H1 (cell line): ENCODE results near the gene CHD6. TPM values are rescaled to one million over a fixed set of nuclear protein-coding genes. Genes with fewer than 3 reads are reported as not detected.

Experiments used
- CTCF ChIA-PET: fragments of 300-600 bp; sonication (Branson Sonifier 250); formaldehyde crosslinking; loops from one replicate; lab custom pipeline; 2021; ENCODE audit not compliant: partially characterized antibody; lab: Charles Lee
- POLR2A ChIA-PET: fragments of 300-600 bp; sonication (Branson Sonifier 250); formaldehyde crosslinking; loops from one replicate; lab custom pipeline; 2021; ENCODE audit warnings: inconsistent platforms; ENCODE audit not compliant: partially characterized antibody; lab: Charles Lee
- DNase-seq, 2 experiments: peaks; one replicate each; pipeline versions ENCODE4 v3.0.0 to v3.0.0-alpha.2; 2010 to 2022; ENCODE audit warnings: low spot score in 2 of 2, low read depth in 1 of 2, mixed read lengths in 1 of 2
- FAIRE-seq: peaks from 2 replicates; lab custom pipeline; 2011; peaks lifted over from hg19 to GRCh38; lab: Jason Lieb, UNC
- H2AFZ ChIP-seq: 2 replicates; pipeline ENCODE4 v1.8.1; 2012; ENCODE audit warnings: low read length, inconsistent platforms
- H2AK5ac ChIP-seq: 2 replicates; pipeline ENCODE4 v1.6.1; 2013; ENCODE audit warnings: low read depth, low read length
- H2BK120ac ChIP-seq: replicated peaks from 2 replicates; pipeline ENCODE3; 2013; ENCODE audit warnings: low read depth, low read length, inconsistent platforms
- H2BK12ac ChIP-seq: 2 replicates; pipeline ENCODE4 v1.6.1; 2013; ENCODE audit warnings: low read depth, low read length
- H2BK15ac ChIP-seq: 2 replicates; pipeline ENCODE4 v1.6.1; 2013; ENCODE audit warnings: low read length
- H2BK20ac ChIP-seq: 2 replicates; pipeline ENCODE4 v1.6.1; 2013; ENCODE audit warnings: low read length
- H2BK5ac ChIP-seq: 2 replicates; pipeline ENCODE4 v1.6.1; 2013; ENCODE audit warnings: low read depth, low read length
- H3K14ac ChIP-seq: 2 replicates; pipeline ENCODE4 v1.6.1; 2013; ENCODE audit warnings: inconsistent platforms; ENCODE audit not compliant: insufficient read length
- H3K18ac ChIP-seq: 2 replicates; pipeline ENCODE4 v1.6.1; 2013; ENCODE audit warnings: low read length; ENCODE audit errors: extremely low read depth
- H3K23ac ChIP-seq: 2 replicates; pipeline ENCODE4 v1.6.1; 2013; ENCODE audit warnings: inconsistent platforms; ENCODE audit not compliant: insufficient read length
- H3K23me2 ChIP-seq: 2 replicates; pipeline ENCODE4 v1.6.1; 2013; ENCODE audit warnings: low read depth, low read length
- H3K27ac ChIP-seq: 2 replicates; pipeline ENCODE4 v1.6.1; 2011; ENCODE audit warnings: low read depth, low read length, inconsistent platforms
- H3K27me3 ChIP-seq, 4 experiments: replicated peaks in 1 of 4; 1 replicate in 1 of 4; 2 replicates in 3 of 4; pipeline versions ENCODE4 v1.6.1 to v1.8.1; 2011 to 2013; ENCODE audit warnings: low read length in 3 of 4, mild to moderate bottlenecking in 3 of 4, inconsistent platforms in 2 of 4, mixed read lengths in 2 of 4, moderate library complexity in 1 of 4; ENCODE audit not compliant: control insufficient read depth in 3 of 4, insufficient read depth in 3 of 4; ENCODE audit errors: extremely low read depth in 1 of 4
- H3K36me3 ChIP-seq, 4 experiments: 2 replicates each; pipeline versions ENCODE4 v1.6.1 to v1.8.1; 2011 to 2013; ENCODE audit warnings: mild to moderate bottlenecking in 4 of 4, low read length in 3 of 4, moderate library complexity in 2 of 4, control low read depth in 1 of 4, inconsistent platforms in 1 of 4; ENCODE audit not compliant: insufficient read depth in 4 of 4, control insufficient read depth in 2 of 4
- H3K4ac ChIP-seq: replicated peaks from 2 replicates; pipeline ENCODE3; 2013; ENCODE audit warnings: low read length, low read depth, mixed read lengths, inconsistent platforms; ENCODE audit not compliant: insufficient read length
- H3K4me1 ChIP-seq, 4 experiments: replicated peaks in 1 of 4; 1 replicate in 1 of 4; 2 replicates in 3 of 4; pipeline versions ENCODE4 v1.6.1 to v1.8.1; 2011 to 2013; ENCODE audit warnings: low read length in 3 of 4, inconsistent platforms in 2 of 4, mixed read lengths in 1 of 4; ENCODE audit not compliant: insufficient read depth in 4 of 4, control insufficient read depth in 3 of 4
- H3K4me2 ChIP-seq, 2 experiments: 2 replicates each; pipeline versions ENCODE4 v1.6.1 to v1.8.1; 2011 to 2013; ENCODE audit warnings: low read depth in 2 of 2, low read length in 2 of 2, control low read depth in 1 of 2, inconsistent platforms in 1 of 2, mild to moderate bottlenecking in 1 of 2; ENCODE audit not compliant: insufficient read depth in 1 of 2
- H3K4me3 ChIP-seq, 4 experiments: fragments of 200-600, 300-600 bp in 1 of 4; sonication (generic), shearing (Covaris generic), sonication (Bioruptor Twin) in 1 of 4; 2 replicates each; pipeline versions ENCODE4 v1.5.1 to v1.8.1; 2011 to 2016; ENCODE audit warnings: low read length in 4 of 4, low read depth in 3 of 4, control low read depth in 2 of 4, inconsistent platforms in 2 of 4, mild to moderate bottlenecking in 2 of 4, mixed read lengths in 1 of 4, moderate library complexity in 1 of 4; ENCODE audit not compliant: insufficient read depth in 2 of 4; ENCODE audit errors: extremely low read depth in 1 of 4
- H3K56ac ChIP-seq: replicated peaks from 2 replicates; pipeline ENCODE3; 2013; ENCODE audit warnings: low read depth, mild to moderate bottlenecking, mixed read lengths, low read length, inconsistent platforms; ENCODE audit not compliant: insufficient read length
- H3K79me1 ChIP-seq: 2 replicates; pipeline ENCODE4 v1.6.1; 2013; ENCODE audit warnings: low read depth, low read length, control low read depth
- H3K79me2 ChIP-seq, 2 experiments: 2 replicates each; pipeline versions ENCODE4 v1.6.1 to v1.8.1; 2012 to 2013; ENCODE audit warnings: low read length in 2 of 2, mild to moderate bottlenecking in 2 of 2, inconsistent platforms in 1 of 2; ENCODE audit not compliant: insufficient read depth in 2 of 2, control insufficient read depth in 1 of 2
- H3K9ac ChIP-seq, 4 experiments: replicated peaks in 1 of 4; 1 replicate in 1 of 4; 2 replicates in 3 of 4; pipeline versions ENCODE4 v1.6.1 to v1.8.1; 2011 to 2013; ENCODE audit warnings: low read depth in 3 of 4, low read length in 3 of 4, control low read depth in 2 of 4, mild to moderate bottlenecking in 2 of 4, moderate library complexity in 2 of 4, inconsistent platforms in 1 of 4; ENCODE audit errors: extremely low read depth in 1 of 4
- H3K9me3 ChIP-seq, 2 experiments: 2 replicates each; pipeline versions ENCODE4 v1.6.1 to v1.8.1; 2012 to 2013; ENCODE audit warnings: mild to moderate bottlenecking in 2 of 2, moderate library complexity in 2 of 2, control low read depth in 1 of 2, inconsistent platforms in 1 of 2, low read depth in 1 of 2, low read length in 1 of 2, mixed read lengths in 1 of 2; ENCODE audit not compliant: insufficient read depth in 2 of 2
- H4K20me1 ChIP-seq, 2 experiments: replicated peaks in 1 of 2; 2 replicates each; pipeline versions ENCODE3 to v1.8.1; 2011 to 2013; ENCODE audit warnings: inconsistent platforms in 2 of 2, low read length in 2 of 2, mild to moderate bottlenecking in 1 of 2; ENCODE audit not compliant: insufficient read depth in 2 of 2, control insufficient read depth in 1 of 2
- H4K5ac ChIP-seq: 2 replicates; pipeline ENCODE4 v1.6.1; 2013; ENCODE audit warnings: low read length, low read depth, mixed read lengths, inconsistent platforms; ENCODE audit not compliant: insufficient read length
- H4K8ac ChIP-seq: 2 replicates; pipeline ENCODE4 v1.8.0; 2013; ENCODE audit warnings: mild to moderate bottlenecking, moderate library complexity, low read length, inconsistent platforms; ENCODE audit not compliant: insufficient read depth; ENCODE audit errors: extremely low read depth
- H4K91ac ChIP-seq: replicated peaks from 2 replicates; pipeline ENCODE3; 2013; ENCODE audit warnings: low read length, mixed read lengths, inconsistent platforms; ENCODE audit not compliant: insufficient read length
- ASH2L ChIP-seq: fragments of 200-600, 300-600 bp; sonication (generic); IDR thresholded peaks from one replicate; pipeline ENCODE4 v1.7.1; 2017; ENCODE audit warnings: low read length
- CBX8 ChIP-seq: fragments of 300-800, 300-1000 bp; sonication (generic); IDR thresholded peaks from 2 replicates; pipeline ENCODE4 v1.7.1; 2016; ENCODE audit warnings: low read depth, low read length, borderline replicate concordance
- CTBP2 ChIP-seq: IDR thresholded peaks from 2 replicates; pipeline ENCODE4 v1.7.0; 2011; ENCODE audit warnings: borderline replicate concordance, mild to moderate bottlenecking, moderate library complexity, mixed read lengths, low read length; ENCODE audit not compliant: insufficient read depth, insufficient read length
- EP300 ChIP-seq, 2 experiments: IDR thresholded peaks; 1 replicate in 1 of 2; 2 replicates in 1 of 2; pipeline ENCODE4 v1.6.1; 2011 to 2012; ENCODE audit warnings: low read depth in 2 of 2, low read length in 2 of 2, mild to moderate bottlenecking in 2 of 2, borderline replicate concordance in 1 of 2, inconsistent platforms in 1 of 2, moderate library complexity in 1 of 2
- GABPA ChIP-seq: IDR thresholded peaks from 2 replicates; pipeline ENCODE4 v1.6.1; 2011; ENCODE audit warnings: mild to moderate bottlenecking, low read length, moderate library complexity, borderline replicate concordance; ENCODE audit not compliant: insufficient read depth
- SIRT6 ChIP-seq: IDR thresholded peaks from one replicate; pipeline ENCODE4 v1.7.1; 2012; ENCODE audit warnings: low read length, inconsistent platforms
- SP4 ChIP-seq: IDR thresholded peaks from 2 replicates; pipeline ENCODE4 v1.6.1; 2012; ENCODE audit warnings: low read length, inconsistent platforms
- TAF1 ChIP-seq: IDR thresholded peaks from 2 replicates; pipeline ENCODE4 v1.6.1; 2011; ENCODE audit warnings: mild to moderate bottlenecking, low read depth, low read length
- WGBS, 2 experiments: shearing (Covaris generic) in 1 of 2; methylation state at CpG; one replicate each; pipeline versions ENCODE4 v1.1.6 to v1.1.7; 2013 to 2015; ENCODE audit warnings: low lambda C conversion rate in 2 of 2, mixed read lengths in 2 of 2, inconsistent platforms in 1 of 2, low coverage in 1 of 2, missing lambda C conversion rate in 1 of 2; ENCODE audit not compliant: insufficient replicate concordance in 2 of 2, insufficient coverage in 1 of 2, insufficient read length in 1 of 2; ENCODE audit errors: extremely low coverage in 1 of 2, missing lambda C conversion rate in 1 of 2; 5-methylcytosine and 5-hydroxymethylcytosine counted together
- polyA plus RNA-seq, 7 experiments: library from polyadenylated mRNA; depleted of rRNA in 3 of 7; stranded (reverse) in 5 of 7; unstranded in 2 of 7; fragments of >200 nt in 5 of 7; fragments of 200-250 nt in 2 of 7; gene quantifications; 1 replicate in 5 of 7; 2 replicates in 1 of 7; 4 replicates in 1 of 7; pipeline versions ENCODE4 v1.2.1 to v1.2.3, GENCODE V29; 2011 to 2013; ENCODE audit warnings: missing spikeins in 2 of 7, mixed read lengths in 2 of 7
- total RNA-seq: library from RNA; stranded (reverse); fragmentation: NEBNext Ultra II Directional; extraction: Animal tissue kit (Norgen Biotek cat#: 25700); gene quantifications from 2 replicates; pipeline ENCODE4 v1.2.1, GENCODE V29; 2021
- TF ChIP-seq, protein P1 (sequence below), 3 experiments: IDR thresholded peaks; 1 replicate in 2 of 3; 2 replicates in 1 of 3; pipeline versions ENCODE4 v1.5.1 to v1.6.1; 2011; ENCODE audit warnings: low read length in 3 of 3, mild to moderate bottlenecking in 3 of 3, inconsistent platforms in 2 of 3, low read depth in 1 of 3, moderate library complexity in 1 of 3; ENCODE audit not compliant: insufficient read depth in 1 of 3; ENCODE audit errors: control extremely low read depth in 1 of 3
- TF ChIP-seq, protein P2 (sequence below): IDR thresholded peaks from 2 replicates; pipeline ENCODE4 v1.6.1; 2012; ENCODE audit warnings: inconsistent platforms

Gene CHD6
- total and polyA plus RNA-seq, 2 of the 8 experiments (the other 6 are each of a cell fraction or from before 2014, with no cell fraction given), result 11.1 to 62.9 TPM

DNA sequence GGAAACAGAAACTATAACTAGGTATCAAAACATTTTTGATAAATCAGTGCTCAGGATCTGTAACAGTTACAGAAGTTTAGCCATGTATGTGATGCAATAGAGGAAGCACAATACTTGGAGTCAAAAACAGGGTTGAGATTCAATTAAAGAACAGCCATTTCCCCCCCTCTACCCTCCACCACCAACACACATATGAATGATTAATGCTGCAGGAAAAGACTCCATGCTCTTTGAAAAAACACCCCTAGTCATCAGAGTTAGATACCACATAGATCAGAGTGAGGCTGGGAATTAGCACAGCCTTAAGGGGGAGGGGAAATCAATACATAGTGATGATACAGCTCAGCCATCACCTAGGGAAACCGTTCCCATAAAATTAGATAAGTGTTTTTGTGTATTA lies 142.7 kb downstream of the CHD6 start:
- Histone ChIP-seq H3K79me2 (no peaks in the 10 kb centered on the region), H2AK5ac (no peak overlapping the region), H3K36me3 (peaks cover 1 to 33% (median 7%) of the 10 kb centered on the region in 4 experiments; a peak in 6 of 8 replicates), H3K9ac (no peak overlapping the region), H3K56ac (no peak overlapping the region), H4K8ac (no peak overlapping the region), H3K27me3 (no peaks in the 10 kb centered on the region), H2BK20ac (no peak overlapping the region), H3K23ac (no peak overlapping the region), H3K27ac (no peak overlapping the region), H4K20me1 (peaks cover 0 to 2% of the 10 kb centered on the region in 2 experiments), H2BK15ac (no peak overlapping the region), H3K4ac (no peak overlapping the region), H2BK5ac (no peak overlapping the region), H4K91ac (no peak overlapping the region), H2AFZ (no peak overlapping the region), H3K9me3 (no peaks in the 10 kb centered on the region), H2BK12ac (no peak overlapping the region), H2BK120ac (no peak overlapping the region), H3K4me3 (no peak overlapping the region), H3K4me2 (no peak overlapping the region), H3K79me1 (no peaks in the 10 kb centered on the region), H3K23me2 (no peaks in the 10 kb centered on the region), H3K4me1 (no peaks in the 10 kb centered on the region), H3K18ac (no peak overlapping the region), H3K14ac (no peak overlapping the region), H4K5ac (no peak overlapping the region)
- POLR2A ChIA-PET, result interaction anchor here (1.0 kb wide), 1 partner anchor 11 kb away, joined by 3 read pairs; no protein-coding TSS in a partner anchor
- 86% methylated on average over 1 of the region's 1 CpG; no CpG with 5 or more reads in 1 of the 2 experiments for WGBS, 2 experiments
- no peak for DNase-seq
- no peak for FAIRE-seq
- CTCF ChIA-PET, result interaction anchor here (0.9 kb wide), 1 partner anchor 1118 kb away, joined by 3 read pairs; no protein-coding TSS in a partner anchor
- TF ChIP-seq CTBP2 (no peak), CBX8 (no peak), GABPA (no peak), SP4 (no peak), SIRT6 (no peak), EP300 (IDR thresholded peaks at IDR 0.05; ENCODE audit: borderline replicate concordance in 1 of 2, low read depth in 2 of 2, low read length in 2 of 2) (no peak), TAF1 (no peak), ASH2L (no peak)
- TF ChIP-seq, protein P1, sequence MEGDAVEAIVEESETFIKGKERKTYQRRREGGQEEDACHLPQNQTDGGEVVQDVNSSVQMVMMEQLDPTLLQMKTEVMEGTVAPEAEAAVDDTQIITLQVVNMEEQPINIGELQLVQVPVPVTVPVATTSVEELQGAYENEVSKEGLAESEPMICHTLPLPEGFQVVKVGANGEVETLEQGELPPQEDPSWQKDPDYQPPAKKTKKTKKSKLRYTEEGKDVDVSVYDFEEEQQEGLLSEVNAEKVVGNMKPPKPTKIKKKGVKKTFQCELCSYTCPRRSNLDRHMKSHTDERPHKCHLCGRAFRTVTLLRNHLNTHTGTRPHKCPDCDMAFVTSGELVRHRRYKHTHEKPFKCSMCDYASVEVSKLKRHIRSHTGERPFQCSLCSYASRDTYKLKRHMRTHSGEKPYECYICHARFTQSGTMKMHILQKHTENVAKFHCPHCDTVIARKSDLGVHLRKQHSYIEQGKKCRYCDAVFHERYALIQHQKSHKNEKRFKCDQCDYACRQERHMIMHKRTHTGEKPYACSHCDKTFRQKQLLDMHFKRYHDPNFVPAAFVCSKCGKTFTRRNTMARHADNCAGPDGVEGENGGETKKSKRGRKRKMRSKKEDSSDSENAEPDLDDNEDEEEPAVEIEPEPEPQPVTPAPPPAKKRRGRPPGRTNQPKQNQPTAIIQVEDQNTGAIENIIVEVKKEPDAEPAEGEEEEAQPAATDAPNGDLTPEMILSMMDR (IDR thresholded peaks at IDR 0.05; ENCODE audit: control extremely low read depth in 1 of 3, insufficient read depth in 1 of 3, low read depth in 1 of 3, low read length in 3 of 3), result no peak
- TF ChIP-seq, protein P2, sequence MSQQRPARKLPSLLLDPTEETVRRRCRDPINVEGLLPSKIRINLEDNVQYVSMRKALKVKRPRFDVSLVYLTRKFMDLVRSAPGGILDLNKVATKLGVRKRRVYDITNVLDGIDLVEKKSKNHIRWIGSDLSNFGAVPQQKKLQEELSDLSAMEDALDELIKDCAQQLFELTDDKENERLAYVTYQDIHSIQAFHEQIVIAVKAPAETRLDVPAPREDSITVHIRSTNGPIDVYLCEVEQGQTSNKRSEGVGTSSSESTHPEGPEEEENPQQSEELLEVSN, result no peak
